Activated naive CD8-positive, alpha-beta T cell (primary cell): ENCODE measurements around the gene MGAT1.

ENCODE experiments used
- H3K27ac Mint-ChIP-seq: one replicate; pipeline ENCODE4 v1.8.0; 2021; ENCODE audit warnings: mixed read lengths
- H3K27me3 Mint-ChIP-seq: one replicate; pipeline ENCODE4 v1.8.0; 2021; ENCODE audit warnings: mixed read lengths
- H3K36me3 Mint-ChIP-seq: one replicate; pipeline ENCODE4 v1.8.0; 2021; ENCODE audit warnings: mixed read lengths
- H3K4me1 Mint-ChIP-seq: one replicate; pipeline ENCODE4 v1.8.0; 2021; ENCODE audit warnings: low read depth, mixed read lengths
- H3K4me3 Mint-ChIP-seq: one replicate; pipeline ENCODE4 v1.8.0; 2021; ENCODE audit warnings: mild to moderate bottlenecking, mixed read lengths
- H3K9me3 Mint-ChIP-seq: one replicate; pipeline ENCODE4 v1.8.0; 2021; ENCODE audit warnings: low read depth, mixed read lengths

The MGAT1 gene

GRCh38 chr5:180802325-180803180 lies at the start of gene MGAT1:
Gene MGAT1, minus strand, starts transcription at chr5:180802806. Its CDS starts 9,835 bp downstream, at chr5:180792971.
- Mint-ChIP-seq H3K27me3 (no peaks in the 10 kb centered on the region), H3K27ac (peak within 1 kb of the TSS; percentile 99), H3K36me3 (no peaks in the 10 kb centered on the region), H3K4me1 (peaks cover 82% of the 10 kb centered on the region), H3K9me3 (no peaks in the 10 kb centered on the region), H3K4me3 (peak within 1 kb of the TSS; percentile 96)

GRCh38 chr5:180850434-180851078 lies 48.0 kb upstream of the MGAT1 start:
- Mint-ChIP-seq H3K4me3 (no peak overlapping the region), H3K36me3 (peaks cover 66% of the 10 kb centered on the region), H3K9me3 (peaks cover 7% of the 10 kb centered on the region), H3K27me3 (no peaks in the 10 kb centered on the region), H3K27ac (no peak overlapping the region), H3K4me1 (peaks cover 21% of the 10 kb centered on the region)

- H3K27me3 Mint-ChIP-seq, result no peaks in the 10 kb centered on the region
These were observed 47.2 kb upstream of the MGAT1 start for GRCh38 chr5:180849827-180850226.

GRCh38 chr5:180848878-180849277 lies 46.3 kb upstream of the MGAT1 start:
- Mint-ChIP-seq H3K9me3 (peaks cover 7% of the 10 kb centered on the region), H3K4me1 (peaks cover 13% of the 10 kb centered on the region), H3K36me3 (peaks cover 58% of the 10 kb centered on the region), H3K4me3 (no peak overlapping the region), H3K27ac (no peak overlapping the region), H3K27me3 (no peaks in the 10 kb centered on the region)

More at GRCh38 chr5:180849827-180850226, 47.2 kb upstream of the MGAT1 start:
- Mint-ChIP-seq H3K27ac (no peak overlapping the region), H3K4me3 (no peak overlapping the region), H3K36me3 (peaks cover 61% of the 10 kb centered on the region), H3K4me1 (peaks cover 18% of the 10 kb centered on the region), H3K9me3 (peaks cover 7% of the 10 kb centered on the region)

GRCh38 chr5:180848265-180848664 lies 45.7 kb upstream of the MGAT1 start:
- peaks cover 7% of the 10 kb centered on the region for H3K9me3 Mint-ChIP-seq
- H3K4me1 Mint-ChIP-seq, result peaks cover 9% of the 10 kb centered on the region
- no peaks in the 10 kb centered on the region for H3K27me3 Mint-ChIP-seq
- H3K36me3 Mint-ChIP-seq, result peaks cover 55% of the 10 kb centered on the region
- H3K27ac Mint-ChIP-seq, result no peak overlapping the region
- H3K4me3 Mint-ChIP-seq, result no peak overlapping the region

- Mint-ChIP-seq H3K4me3 (no peak overlapping the region), H3K27me3 (no peaks in the 10 kb centered on the region), H3K36me3 (peaks cover 52% of the 10 kb centered on the region), H3K9me3 (peaks cover 7% of the 10 kb centered on the region), H3K27ac (no peak overlapping the region), H3K4me1 (no peaks in the 10 kb centered on the region)
These were observed 44.4 kb upstream of the MGAT1 start for GRCh38 chr5:180847026-180847425.

- Mint-ChIP-seq H3K4me3 (no peak overlapping the region), H3K36me3 (peaks cover 35% of the 10 kb centered on the region), H3K4me1 (no peaks in the 10 kb centered on the region), H3K27me3 (no peaks in the 10 kb centered on the region), H3K27ac (no peak overlapping the region), H3K9me3 (no peaks in the 10 kb centered on the region)
These were observed 42.3 kb upstream of the MGAT1 start for GRCh38 chr5:180844858-180845257.

- Mint-ChIP-seq H3K27ac (no peak overlapping the region), H3K9me3 (no peaks in the 10 kb centered on the region), H3K27me3 (no peaks in the 10 kb centered on the region), H3K4me3 (no peak overlapping the region), H3K36me3 (peaks cover 31% of the 10 kb centered on the region), H3K4me1 (no peaks in the 10 kb centered on the region)
These were observed 41.8 kb upstream of the MGAT1 start for GRCh38 chr5:180844432-180844831.

GRCh38 chr5:180839935-180840334 lies 37.3 kb upstream of the MGAT1 start:
- H3K9me3 Mint-ChIP-seq, result no peaks in the 10 kb centered on the region
- no peak overlapping the region for H3K27ac Mint-ChIP-seq
- H3K36me3 Mint-ChIP-seq, result peaks cover 7% of the 10 kb centered on the region
- H3K4me3 Mint-ChIP-seq, result no peak overlapping the region
- H3K4me1 Mint-ChIP-seq, result peaks cover 7% of the 10 kb centered on the region
- no peaks in the 10 kb centered on the region for H3K27me3 Mint-ChIP-seq

- peaks cover 13% of the 10 kb centered on the region for H3K4me1 Mint-ChIP-seq
- no peaks in the 10 kb centered on the region for H3K9me3 Mint-ChIP-seq
- no peaks in the 10 kb centered on the region for H3K27me3 Mint-ChIP-seq
- H3K27ac Mint-ChIP-seq, result no peak overlapping the region
- no peak overlapping the region for H3K4me3 Mint-ChIP-seq
- H3K36me3 Mint-ChIP-seq, result peaks cover 10% of the 10 kb centered on the region
These were observed 36.6 kb upstream of the MGAT1 start for GRCh38 chr5:180839227-180839626.

GRCh38 chr5:180837478-180837877 lies 34.9 kb upstream of the MGAT1 start:
- peaks cover 30% of the 10 kb centered on the region for H3K4me1 Mint-ChIP-seq
- no peak overlapping the region for H3K4me3 Mint-ChIP-seq
- H3K36me3 Mint-ChIP-seq, result peaks cover 10% of the 10 kb centered on the region
- peak overlapping the region; percentile 38 for H3K27ac Mint-ChIP-seq
- H3K27me3 Mint-ChIP-seq, result no peaks in the 10 kb centered on the region
- no peaks in the 10 kb centered on the region for H3K9me3 Mint-ChIP-seq

GRCh38 chr5:180832638-180833068 lies 30.0 kb upstream of the MGAT1 start:
- Mint-ChIP-seq H3K27me3 (no peaks in the 10 kb centered on the region), H3K9me3 (no peaks in the 10 kb centered on the region), H3K4me3 (peak overlapping the region; percentile 97), H3K36me3 (peaks cover 9% of the 10 kb centered on the region), H3K4me1 (peaks cover 55% of the 10 kb centered on the region), H3K27ac (peak overlapping the region; percentile 98)

- Mint-ChIP-seq H3K27ac (peak overlapping the region; percentile 98), H3K36me3 (peaks cover 9% of the 10 kb centered on the region), H3K4me1 (peaks cover 58% of the 10 kb centered on the region), H3K27me3 (no peaks in the 10 kb centered on the region), H3K9me3 (no peaks in the 10 kb centered on the region), H3K4me3 (peak overlapping the region; percentile 97)
These were observed 28.8 kb upstream of the MGAT1 start for GRCh38 chr5:180831139-180832093.

GRCh38 chr5:180830253-180831138 lies 27.9 kb upstream of the MGAT1 start:
- H3K9me3 Mint-ChIP-seq, result no peaks in the 10 kb centered on the region
- H3K36me3 Mint-ChIP-seq, result peaks cover 6% of the 10 kb centered on the region
- no peaks in the 10 kb centered on the region for H3K27me3 Mint-ChIP-seq
- H3K4me3 Mint-ChIP-seq, result peak overlapping the region; percentile 97
- peaks cover 62% of the 10 kb centered on the region for H3K4me1 Mint-ChIP-seq
- H3K27ac Mint-ChIP-seq, result peak overlapping the region; percentile 98
